NCI-H1694 treated with DMSO at 0.1 percent for 48 hours (cell line): ENCODE measurements around the gene BRD8.
A peak's percentile ranks its signal among the peaks of the same experiment; 100 is the strongest.
"Not testable (repeated sequence)": the region's sequence is repeated elsewhere in the genome, so short reads cannot be mapped to it uniquely, and the experiment has no call there.

Experiments
- DNase-seq: peaks from one replicate; lab custom pipeline; 2025; lab: John Stamatoyannopoulos, UW

BRD8 gene, protein sequence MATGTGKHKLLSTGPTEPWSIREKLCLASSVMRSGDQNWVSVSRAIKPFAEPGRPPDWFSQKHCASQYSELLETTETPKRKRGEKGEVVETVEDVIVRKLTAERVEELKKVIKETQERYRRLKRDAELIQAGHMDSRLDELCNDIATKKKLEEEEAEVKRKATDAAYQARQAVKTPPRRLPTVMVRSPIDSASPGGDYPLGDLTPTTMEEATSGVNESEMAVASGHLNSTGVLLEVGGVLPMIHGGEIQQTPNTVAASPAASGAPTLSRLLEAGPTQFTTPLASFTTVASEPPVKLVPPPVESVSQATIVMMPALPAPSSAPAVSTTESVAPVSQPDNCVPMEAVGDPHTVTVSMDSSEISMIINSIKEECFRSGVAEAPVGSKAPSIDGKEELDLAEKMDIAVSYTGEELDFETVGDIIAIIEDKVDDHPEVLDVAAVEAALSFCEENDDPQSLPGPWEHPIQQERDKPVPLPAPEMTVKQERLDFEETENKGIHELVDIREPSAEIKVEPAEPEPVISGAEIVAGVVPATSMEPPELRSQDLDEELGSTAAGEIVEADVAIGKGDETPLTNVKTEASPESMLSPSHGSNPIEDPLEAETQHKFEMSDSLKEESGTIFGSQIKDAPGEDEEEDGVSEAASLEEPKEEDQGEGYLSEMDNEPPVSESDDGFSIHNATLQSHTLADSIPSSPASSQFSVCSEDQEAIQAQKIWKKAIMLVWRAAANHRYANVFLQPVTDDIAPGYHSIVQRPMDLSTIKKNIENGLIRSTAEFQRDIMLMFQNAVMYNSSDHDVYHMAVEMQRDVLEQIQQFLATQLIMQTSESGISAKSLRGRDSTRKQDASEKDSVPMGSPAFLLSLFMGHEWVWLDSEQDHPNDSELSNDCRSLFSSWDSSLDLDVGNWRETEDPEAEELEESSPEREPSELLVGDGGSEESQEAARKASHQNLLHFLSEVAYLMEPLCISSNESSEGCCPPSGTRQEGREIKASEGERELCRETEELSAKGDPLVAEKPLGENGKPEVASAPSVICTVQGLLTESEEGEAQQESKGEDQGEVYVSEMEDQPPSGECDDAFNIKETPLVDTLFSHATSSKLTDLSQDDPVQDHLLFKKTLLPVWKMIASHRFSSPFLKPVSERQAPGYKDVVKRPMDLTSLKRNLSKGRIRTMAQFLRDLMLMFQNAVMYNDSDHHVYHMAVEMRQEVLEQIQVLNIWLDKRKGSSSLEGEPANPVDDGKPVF

DNA sequence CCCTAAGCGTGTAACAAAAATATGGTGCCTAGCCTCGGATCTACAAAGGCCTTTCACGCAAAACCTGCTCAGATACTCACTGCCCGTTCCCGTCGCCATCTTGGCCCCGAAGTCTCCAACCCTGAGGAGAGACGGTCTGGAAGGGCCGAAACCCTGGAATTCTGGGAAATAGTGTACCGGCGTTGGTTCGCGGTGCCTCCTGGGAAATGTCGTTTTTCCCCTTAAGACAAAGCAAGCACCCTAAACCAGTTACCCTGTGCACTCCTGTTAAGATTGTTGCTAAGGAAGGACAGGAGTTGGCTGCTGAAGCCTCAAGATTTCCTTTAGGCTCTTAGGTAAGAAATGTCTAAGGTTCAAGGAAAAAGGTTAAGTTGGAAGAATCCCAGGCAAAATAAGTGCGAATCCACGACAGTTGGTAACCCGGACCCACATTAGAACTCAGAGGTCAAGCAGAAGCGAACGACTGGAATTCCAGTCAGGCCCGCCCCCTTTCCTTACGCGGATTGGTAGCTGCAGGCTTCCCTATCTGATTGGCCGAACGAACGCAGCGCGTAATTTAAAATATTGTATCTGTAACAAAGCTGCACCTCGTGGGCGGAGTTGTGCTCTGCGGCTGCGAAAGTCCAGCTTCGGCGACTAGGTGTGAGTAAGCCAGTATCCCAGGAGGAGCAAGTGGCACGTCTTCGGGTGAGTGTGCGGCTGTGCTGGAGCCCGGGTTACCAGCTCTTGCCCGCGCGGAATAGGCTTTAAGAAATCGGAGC is at the start of gene BRD8, which contains the start of gene KIF20A:
BRD8 (minus strand) TSS at position 115 of the 761 bp plus-strand sequence; CDS start at position 99, 16 bp downstream.
KIF20A (plus strand) TSS at position 597 of the 761 bp plus-strand sequence. CDS start 569 bp downstream, outside the sequence.
- DNase-seq: peak; percentile 96

DNA sequence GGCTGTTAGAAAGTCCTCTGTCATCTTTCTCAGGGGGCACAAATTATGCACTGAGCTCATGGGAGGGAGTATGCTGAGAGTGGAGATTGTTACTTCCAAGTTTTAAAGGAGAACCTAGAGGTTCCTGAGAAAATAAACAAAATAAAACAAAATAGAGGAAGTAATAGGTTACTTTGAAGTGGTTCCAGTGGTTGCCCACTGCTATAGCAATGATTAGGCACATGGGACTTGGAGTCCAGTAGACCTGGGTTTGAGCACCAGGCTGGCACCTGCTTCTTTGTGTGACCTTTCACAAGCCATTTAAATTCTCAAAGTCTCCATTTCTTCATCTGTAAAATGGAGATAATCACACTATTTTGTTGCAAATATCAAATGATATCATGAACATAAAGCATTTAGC is 48.5 kb upstream of the BRD8 start:
- no peak for DNase-seq

DNA sequence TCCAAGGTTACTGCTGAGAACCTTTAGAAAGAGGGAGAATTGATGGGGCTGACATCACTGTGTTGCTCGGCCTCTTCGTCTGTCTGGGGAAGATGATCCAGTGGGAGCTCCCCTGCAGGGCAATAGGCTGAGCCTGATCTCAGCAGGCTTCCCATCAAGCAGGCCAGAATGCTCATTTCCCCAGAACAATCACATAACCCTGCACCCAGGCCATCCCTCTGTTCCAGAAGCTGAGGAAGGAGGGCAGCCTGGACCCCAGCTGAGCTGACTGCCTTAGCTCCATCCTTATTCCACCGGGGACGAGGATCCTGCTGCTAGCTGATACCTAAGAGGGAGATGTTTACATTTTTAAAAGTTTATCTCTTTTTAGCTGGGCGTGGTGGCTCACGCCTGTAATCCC is 46.3 kb upstream of the BRD8 start:
- no peak for DNase-seq

DNA sequence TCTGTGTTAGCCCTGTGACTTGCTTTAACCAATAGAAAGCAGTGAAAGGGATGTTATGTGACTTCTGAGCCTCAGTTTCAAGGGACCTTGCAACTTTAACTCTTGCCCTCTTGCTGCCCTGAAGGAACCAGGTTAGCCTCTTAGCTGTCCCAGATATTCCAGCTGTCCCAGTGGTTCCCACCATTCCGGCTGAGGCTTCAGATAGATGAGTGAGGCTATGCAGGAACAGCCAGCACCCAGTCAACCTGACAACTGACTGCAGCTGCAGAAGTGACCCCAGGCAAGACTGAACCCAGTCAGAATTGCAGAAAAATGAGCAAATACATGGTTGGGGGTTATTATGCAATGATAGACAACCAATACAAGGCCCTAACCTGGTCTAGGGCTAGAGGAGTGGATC is 45.1 kb upstream of the BRD8 start:
- DNase-seq: no peak

DNA sequence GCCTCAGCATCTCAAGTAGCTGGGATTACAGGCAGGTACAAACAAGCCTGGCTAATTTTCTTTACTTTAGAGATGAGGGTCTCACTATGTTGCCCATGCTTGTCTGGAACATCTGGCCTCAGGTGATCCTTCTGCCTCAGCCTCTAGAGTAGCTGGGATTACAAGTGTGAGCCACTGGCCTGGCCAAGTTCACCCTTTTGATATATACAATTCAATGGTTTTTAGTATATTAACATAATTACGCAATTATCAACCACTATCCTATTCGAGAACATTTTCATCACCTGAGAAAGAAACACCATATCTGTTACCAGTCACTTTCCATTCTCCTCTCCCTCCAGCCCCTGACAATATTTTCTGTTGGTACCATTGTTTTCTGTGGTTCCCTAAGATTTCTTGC is 38.4 kb upstream of the BRD8 start:
- no peak for DNase-seq

DNA sequence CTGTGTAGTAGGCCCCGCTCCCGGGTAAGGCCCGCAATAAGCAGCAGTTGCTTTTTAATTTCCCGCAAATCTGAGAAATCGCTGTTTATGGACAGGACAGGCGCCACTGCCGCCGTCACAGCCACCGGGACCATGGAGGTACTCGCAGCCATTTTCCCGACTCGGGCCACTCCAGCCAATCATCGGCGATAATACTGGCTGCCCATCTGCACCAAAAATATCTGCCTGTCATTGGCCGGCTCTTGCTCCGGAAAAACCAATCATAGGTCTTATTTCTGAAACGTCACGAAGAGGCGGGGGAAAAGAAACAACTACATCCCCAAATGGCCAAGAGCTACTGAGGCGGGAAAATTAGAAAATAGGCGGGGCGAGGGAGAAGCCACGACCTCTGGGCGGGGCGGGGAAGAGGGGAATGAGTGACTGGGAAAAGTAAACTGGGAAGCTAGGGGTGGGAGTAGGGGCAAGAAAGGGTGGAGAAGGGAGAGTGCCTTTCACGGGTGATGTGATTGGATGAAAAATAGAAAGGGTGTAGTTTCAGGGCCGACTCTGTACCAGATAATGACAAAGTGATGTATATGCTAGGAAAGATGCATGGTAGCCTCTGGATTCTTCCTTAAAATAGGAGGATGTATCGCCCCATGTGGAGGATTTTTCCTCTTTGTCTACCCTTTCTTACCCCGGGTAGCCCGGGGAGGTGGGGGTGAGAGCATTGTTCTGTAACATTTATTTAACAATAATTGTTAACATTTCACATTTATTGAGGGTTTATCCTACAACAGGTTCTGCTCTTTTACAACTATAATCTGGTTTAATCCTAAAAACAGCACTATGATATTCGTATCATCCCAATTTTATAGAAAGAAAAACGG is 35.0 kb upstream of the BRD8 start, which contains the start of gene CDC23:
CDC23 (minus strand) TSS at position 163 of the 869 bp plus-strand sequence; CDS start at position 152, 11 bp downstream.
- DNase-seq: peak; percentile 94

DNA sequence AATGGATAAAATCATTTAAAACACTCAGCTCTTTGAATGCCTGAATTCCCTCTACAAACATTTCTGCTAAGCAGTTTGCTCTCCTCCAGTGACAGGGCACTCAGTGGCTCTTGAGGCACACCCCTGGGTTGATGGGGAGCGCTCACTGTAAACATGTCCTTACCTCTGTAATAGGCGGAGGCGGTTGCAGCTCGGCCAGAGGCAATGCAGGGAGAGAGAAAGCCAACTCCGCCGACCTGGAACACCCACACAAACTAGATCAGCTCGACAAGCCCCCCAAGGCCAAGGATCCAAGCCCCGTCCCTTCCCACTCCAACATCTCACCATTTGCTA is 34.4 kb upstream of the BRD8 start:
- no peak for DNase-seq

DNA sequence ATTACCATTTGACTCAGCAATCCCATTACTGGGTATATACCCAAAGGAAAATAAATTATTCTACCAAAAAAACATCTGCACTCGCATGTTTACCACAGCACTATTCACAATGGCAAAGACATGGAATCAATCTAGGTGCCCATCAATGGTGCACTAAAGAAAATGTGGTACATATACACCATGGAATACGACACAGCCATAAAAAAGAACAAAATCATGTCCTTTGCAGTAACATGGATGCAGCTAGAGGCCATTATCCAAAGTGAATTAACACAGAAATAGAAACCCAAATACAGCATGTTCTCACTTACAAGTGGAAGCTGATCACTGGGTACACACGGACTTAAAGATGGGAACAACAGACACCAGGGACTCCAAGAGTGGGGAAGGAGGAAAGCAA is 32.6 kb upstream of the BRD8 start:
- no peak for DNase-seq

DNA sequence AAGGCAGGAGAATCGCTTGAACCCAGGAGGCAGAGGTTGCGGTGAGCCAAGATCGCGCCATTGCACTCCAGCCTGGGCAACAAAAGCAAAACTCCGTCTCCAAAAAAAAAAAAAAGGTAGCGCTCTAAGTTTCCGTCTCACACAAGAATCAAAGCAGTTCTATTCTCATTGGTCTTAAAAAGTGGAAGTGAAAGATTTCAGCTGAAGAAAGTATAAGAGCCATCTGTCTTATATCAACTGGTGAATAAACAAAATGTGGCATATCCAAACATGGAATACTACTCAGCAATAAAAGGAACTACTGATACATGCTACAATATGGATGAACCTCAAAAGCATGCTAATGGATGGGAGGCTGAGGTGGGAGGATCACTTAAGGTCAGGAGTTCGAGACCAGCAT is 15.4 kb upstream of the BRD8 start:
- not testable (repeated sequence) for DNase-seq

DNA sequence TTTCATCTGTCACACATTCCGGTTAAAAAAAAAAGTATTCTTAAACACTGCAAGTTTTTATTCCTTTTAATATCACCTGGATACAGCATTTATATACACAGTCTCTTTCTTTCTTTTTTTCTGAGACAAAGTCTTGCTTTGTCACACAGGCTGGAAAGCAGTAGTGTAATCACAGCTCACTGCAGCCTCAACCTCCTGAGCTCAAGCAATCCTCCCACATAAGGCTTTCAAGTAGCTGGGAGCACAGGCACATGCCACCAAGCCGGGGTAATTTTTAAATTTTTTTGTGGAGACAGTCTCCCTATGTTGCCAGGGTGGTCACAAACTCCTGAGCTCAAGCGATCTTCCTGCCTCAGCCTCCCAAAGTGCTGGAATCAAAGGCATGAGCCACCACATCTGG is 14.4 kb upstream of the BRD8 start:
- DNase-seq: no peak

DNA sequence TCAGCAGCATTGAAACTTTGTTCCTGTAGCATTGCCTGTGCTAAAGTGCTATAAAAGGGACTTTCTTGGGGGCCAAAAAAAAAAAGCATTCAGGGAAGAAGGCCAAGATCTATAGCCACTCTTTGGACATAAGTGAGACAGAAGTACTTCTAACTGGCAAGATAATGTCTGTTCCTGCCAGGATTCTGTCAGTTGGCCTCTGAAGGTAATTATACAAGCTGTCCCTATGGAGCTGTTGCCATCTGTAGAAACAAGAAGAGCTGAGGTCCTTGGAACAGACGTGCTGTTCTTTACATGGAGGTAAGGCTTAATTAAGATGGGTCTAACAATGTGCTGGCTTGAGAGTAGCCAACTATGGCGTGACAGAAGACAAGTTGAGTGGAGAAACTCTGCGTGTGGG is 10.2 kb upstream of the BRD8 start:
- no peak for DNase-seq

DNA sequence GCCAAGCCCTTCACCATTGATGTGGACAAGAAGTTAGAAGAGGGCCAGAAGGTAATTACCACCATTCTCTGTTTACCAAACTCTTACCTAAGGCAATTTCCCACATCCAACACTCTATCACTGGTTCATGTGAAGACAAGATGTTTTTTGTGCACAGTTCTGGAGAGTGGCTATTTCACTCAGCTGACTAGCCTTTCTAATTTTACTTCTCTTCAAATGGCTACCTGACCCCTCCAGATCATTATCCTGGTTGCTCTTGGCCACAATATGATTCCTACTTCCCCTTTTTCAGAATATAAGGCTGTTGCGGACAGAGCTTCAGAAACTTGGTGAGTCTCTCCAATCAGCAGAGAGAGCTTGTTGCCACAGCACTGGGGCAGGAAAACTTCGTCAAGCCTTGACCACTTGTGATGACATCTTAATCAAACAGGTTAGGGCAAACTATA is 7.6 kb upstream of the BRD8 start:
- no peak for DNase-seq

DNA sequence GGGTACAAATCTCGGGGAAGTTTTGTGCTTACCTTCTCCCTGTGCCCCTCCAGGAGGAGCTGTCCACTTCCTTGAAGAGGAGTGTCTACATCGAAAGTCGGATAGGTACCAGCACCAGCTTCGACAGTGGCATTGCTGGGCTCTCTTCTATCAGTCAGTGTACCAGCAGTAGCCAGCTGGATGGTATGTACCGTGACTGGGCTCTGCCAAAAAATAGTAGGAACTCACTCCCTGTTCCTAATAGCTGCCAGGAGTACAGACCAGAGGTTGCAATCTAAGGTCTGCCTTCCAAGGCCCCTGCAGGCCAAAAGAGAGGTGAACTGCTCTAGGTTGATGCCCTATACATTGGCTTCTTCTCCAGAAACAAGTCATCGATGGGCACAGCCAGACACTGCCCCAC is 4.4 kb upstream of the BRD8 start:
- DNase-seq: no peak

DNA sequence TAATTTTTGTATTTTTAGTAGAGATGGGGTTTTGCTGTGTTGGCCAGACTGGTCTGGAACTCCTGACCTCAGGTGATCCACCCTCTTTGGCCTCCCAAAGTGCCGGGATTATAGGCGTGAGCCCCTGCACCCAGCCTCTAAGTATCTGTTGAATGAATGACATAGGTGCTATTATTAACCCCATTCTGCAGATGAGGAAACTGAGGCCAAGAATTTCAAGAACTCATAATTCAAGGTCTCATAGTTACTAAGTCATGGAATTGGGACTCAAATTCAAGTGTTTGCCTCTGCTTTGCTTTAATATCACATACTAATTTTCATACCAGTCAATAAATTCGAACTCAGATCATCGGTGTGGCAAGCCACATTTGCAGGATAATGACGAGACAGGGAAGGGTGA is 2.4 kb upstream of the BRD8 start:
- DNase-seq: no peak

DNA sequence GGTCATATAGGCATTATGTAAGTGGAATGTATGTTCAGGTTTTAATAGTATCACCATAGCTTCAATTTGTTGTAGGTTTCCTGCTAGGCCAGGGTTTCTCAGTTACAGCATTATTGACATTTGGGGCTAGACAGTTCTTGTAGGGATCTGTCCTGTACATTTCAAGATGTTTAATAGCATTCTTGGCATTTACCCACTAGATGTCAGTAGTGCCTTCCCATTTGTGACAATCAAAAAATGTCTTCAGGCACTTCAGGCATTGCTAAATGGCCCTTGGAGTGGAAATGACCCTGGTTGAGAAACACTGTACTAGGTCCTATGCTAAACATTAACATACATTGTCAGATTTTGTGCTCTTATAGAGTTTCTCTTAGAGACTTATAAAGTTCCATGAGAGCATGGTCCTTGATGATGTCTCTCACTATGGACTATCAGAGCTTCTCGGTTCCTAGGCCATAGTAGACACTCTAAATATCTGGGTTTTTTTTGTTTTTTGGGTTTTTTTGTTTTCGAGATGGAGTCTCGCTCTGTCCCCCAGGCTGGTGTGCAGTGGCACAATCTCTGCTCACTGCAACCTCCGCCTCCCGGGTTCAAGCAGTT is 1.9 kb upstream of the BRD8 start:
- DNase-seq: peak; percentile 54

DNA sequence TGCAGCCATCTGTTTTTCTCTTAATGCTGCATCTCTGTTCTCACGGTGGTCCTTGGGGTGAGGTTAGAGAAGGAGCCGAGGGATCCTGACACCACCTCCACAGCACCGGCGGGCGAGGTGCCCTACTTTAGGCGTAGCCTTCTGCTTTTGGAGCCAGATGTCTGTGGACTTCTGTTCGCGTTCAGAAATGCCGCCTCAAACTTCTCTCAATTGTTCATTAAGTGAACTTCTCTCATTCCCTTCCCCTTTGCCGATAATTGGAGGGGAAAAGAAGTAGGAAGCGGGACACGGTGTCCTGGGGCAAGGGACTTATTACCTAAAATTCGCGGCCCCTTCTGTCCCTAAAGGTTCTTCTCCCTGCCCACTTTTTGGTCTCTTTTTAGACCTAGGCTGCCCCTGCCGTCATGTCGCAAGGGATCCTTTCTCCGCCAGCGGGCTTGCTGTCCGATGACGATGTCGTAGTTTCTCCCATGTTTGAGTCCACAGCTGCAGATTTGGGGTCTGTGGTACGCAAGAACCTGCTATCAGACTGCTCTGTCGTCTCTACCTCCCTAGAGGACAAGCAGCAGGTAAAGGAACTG is 937 bp upstream of the BRD8 start:
- no peak for DNase-seq

DNA sequence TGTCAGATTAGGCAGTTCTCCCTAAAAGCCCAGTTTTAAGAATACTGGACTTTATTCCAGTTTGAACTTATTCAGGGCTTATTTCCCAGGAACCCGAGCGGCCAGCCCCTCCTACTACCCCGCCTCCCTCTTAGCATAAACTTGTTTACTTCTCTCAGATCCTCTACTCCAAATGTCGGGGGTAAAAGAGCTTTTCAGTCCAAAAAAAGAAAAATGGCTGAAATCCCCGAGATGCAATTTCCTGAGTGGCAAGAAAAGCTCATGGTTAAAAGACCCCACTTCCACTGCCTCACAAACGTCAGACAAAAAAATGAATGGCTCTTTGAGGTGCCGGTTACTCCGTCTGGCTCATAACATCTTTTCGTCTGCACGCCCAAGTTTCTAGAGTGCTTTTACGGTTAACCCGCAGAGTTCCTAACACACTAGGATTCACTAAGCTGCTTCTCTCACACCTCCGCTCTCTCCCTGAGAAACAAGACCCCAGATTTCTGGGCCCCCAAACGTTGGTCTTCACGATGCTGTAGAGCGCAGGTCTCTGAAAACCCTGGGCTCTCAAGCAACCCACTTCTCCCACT is 402 bp downstream of the BRD8 start:
- DNase-seq: no peak

DNA sequence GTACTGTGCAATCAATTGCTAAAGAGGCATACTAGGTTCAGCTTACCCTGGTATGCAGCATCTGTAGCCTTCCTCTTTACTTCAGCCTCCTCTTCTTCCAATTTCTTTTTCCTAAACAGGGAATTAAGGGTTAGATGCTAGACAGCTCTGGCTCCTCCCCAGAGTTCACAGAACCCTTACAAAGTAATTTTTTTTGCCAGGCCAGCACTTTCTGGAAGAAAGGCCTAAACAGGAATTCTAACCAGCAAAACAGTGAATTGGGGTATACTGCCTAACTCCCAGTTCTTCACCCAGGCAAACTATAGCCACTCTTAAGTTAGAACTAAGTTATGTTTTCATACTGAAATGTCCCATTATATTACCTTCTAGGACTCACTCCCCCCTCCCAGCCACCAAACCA is 8.1 kb downstream of the BRD8 start:
- no peak for DNase-seq

DNA sequence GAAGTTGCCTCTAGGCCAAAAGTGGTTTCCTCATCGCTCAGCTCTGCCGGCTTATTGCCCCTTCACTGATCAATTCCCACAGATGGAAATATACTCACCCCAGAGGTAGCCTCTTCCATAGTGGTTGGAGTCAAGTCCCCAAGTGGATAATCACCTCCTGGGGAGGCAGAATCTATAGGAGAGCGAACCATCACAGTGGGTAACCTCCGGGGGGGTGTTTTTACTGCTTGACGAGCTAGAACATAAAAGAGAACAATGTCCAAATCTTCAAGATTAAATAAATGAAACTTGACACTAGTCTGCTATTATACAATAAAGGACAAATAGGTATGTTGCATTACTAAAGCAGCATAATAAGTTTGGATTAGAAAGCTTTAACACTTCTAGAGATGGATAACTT is 9.3 kb downstream of the BRD8 start:
- DNase-seq: no peak
